Medulla oblongata (tissue), 1 donor: ENCODE measurements around the gene METAP1D.
"Not testable (repeated sequence)": the region's sequence is repeated elsewhere in the genome, so short reads cannot be mapped to it uniquely, and the experiment has no call there.

Experiments used
- DNase-seq: peaks from one replicate; pipeline ENCODE4 v3.0.0-alpha.2; 2015; ENCODE audit errors: extremely low spot score

The METAP1D gene

DNA sequence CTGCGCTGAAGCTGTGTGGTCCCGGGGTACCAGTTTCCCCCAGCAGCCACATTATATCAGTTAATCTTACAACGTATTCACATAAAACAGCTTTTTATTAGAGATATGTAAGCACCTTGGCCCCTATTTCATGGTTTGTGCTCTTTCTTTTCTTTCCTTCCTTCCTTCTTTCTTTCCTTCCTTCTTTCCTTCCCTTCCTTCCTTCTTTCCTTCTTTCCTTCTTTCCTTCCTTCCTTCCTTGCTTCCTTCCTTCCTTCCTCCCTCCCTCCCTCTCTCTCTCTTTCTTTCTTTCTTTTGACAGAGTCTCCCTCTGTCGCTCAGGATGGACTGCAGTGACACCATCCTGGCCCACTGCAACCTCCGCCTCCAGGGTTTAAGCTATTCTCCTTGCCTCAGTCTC is 3.7 kb upstream of the METAP1D start:
- DNase-seq, result no peak

DNA sequence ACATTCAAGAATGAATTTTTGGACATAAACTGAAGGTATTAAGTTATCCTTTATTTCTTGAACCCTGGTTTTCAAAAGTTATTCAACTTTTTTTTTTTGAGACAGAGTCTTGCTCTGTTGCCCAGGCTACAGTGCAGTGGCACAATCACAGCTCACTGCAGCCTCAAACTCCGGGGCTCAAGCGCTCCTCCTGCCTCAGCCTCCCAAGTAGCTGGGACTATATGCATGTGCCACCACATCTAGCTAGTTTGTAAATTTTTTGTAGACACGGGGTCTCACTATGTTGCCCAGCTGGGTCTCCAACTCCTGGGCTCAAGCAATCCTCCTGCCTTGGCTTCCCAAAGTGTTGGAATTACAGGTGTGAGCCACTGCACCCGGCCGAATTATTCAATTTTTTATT is 2.7 kb upstream of the METAP1D start:
- not testable (repeated sequence) for DNase-seq

DNA sequence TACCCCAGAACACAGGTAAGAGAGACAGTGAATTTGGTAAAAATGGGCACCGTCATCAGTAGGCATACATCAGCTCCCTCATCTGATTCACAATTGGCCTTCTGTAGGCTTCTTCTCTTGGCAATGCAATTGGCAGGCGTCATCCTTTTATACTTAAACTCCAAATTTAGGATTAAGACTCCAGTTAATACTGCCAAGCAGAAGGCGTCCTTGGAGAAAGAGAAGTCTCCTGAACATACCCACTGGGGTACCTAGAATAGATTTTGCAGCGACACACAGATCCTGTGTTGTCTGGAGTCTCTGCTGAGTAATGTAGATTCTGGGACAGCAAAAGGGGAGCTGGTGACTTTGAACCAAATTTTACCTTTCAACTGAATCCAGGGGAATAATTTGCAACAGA is 592 bp upstream of the METAP1D start:
- DNase-seq, result peak; percentile 20

DNA sequence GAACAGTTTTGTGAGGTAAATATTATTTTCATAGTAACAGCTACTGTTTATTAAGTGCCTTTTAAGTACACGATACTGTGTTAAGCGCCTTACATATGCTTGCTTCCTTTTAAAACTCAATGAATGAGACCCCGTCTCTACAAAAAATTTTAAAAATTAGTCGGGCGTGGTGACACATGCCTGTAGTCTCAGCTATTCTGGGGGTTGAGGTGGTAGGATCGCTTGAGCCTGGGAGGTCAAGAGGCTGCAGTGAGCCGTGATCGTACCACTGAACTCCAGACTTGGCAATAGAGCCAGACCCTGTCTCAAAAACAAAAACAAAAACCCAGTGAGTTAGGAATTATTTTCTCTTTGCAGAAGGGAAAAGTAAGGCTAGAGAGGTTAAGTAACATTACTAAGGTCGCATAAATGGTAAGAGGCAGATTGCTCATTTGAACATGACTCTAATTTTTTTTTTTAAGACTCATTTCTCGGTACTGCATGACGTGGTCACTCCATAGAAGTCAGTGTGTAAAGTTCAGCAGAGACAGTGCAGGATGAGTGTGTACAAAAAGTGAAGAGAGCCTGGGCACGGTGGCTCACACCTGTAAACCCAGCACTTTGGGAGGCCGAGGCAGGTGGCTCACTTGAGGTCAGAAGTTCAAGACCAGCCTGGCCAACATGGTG is 1.1 kb downstream of the METAP1D start:
- no peak for DNase-seq

DNA sequence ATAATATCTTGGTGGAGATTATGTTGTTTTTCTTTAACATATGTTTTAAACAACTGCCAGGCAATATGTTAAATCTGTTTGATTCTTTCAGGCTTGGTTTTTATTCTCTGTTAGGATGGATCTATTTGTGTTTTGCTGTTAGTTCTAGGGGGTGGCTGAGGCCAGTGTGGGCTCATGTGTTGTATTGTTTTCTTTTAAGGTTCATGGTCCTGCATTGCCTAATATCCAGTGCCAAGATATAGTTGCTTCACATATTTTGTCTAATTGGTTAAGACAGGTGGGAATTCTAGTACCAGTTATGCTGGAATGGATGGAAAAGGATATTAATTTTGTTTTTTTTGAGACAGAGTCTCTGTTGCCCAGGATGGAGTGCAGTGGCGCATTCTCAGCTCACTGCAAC is 7.6 kb downstream of the METAP1D start:
- DNase-seq, result no peak

DNA sequence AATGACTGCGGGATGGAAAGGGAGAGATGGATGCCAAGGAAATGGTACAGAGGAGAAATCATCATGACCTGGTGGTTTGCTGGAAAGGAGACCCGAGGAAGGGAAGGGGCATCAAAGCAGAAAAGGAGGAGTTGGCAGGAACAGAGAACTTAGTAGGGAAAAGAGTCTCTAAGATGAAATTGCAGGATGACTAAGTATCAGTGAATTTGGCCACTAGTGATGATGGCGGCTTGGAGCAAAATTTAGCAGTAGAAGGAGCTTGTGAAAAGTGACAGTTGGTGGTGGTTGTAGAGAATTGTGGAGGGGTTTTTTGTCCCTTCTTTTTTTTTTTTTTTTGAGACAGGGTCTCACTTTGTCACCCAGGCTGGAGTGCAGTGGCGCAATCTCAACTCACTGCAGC is 10.1 kb downstream of the METAP1D start:
- DNase-seq, result no peak

DNA sequence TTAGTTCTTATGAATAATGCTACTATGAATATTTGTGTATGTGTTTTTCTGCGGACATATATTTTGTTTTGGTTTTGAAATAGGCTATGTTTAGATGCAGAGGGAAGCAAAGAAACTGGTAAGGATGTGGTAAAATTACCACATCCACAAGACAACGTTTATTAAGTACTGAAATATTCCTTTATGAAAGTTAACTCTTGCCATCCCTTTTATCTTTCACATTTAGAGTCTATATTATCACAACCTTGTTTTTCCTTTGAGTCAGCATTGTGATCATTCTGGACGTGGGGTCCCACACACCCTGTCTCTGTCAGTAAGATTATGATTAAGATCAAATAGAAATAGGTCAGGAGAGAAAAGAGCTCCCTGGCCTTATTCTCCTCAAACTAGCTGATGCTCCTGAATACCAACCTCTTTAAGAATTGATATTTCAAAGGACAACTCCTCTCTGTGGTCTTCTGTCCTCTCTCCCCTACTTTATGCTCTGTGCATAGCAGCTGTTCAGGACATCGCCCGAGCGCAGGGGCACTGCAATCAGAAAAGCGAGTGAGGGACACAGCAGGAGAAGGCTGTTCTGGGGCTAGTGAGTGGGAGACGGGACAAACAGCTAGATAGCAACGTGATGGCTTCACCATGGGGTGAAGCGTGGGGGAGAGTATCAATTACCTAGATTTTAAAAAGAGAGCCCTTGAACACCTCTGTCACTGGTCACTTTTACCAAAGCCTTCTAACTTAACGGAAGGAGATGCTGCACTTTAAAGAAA is 12.2 kb downstream of the METAP1D start:
- no peak for DNase-seq

DNA sequence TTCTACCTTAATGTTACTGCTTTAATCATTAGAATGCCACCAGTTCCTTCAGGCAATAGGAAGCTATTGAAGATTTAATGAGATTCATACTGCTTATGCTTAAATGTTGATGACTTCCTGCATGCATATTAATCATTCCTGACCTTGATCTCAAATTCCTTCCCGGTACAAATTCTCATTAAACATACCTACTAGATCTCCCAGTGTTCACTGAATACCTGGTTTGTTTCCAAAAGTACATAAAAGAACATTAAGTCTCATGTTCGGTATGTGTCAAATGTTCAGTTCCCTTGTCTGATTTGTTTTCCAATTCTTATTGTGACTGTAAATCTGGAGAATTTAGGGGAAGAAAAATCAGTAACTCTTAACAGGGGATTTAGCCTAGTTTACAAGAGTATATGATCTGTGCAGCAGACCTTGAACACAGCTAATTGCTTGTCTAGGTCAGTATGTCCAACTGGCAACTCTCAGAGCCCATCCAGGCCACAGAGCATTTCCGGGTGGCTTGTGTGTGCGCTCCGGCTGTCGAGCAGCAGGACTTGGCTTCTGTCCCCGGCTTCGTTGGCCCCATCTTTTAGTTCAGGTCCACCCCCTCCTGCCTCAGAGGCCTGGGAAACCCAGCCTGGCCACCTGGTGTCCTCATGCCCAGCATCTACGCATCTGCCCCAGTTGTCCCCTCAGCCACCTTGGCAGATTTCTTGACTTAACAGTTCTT is 13.1 kb downstream of the METAP1D start:
- DNase-seq, result no peak

DNA sequence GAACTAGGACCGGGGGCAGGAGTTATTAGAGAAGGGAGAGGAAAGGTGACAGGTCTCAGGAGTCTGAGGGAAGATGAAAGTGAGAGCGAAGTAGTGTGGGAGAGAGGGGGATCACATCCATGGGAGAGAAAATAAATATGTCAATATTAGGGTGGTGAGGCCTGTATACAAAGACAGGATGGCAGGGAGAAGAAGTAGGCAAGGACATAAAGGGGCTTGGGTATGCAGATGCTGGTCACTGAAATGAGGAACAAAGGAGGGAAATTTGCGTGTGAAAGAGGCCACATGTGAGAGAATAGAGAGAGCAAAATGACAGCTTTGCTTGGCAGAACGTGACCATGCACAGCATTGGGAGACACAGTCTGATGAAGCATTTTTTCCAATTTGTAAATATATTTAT is 13.6 kb downstream of the METAP1D start:
- no peak for DNase-seq

DNA sequence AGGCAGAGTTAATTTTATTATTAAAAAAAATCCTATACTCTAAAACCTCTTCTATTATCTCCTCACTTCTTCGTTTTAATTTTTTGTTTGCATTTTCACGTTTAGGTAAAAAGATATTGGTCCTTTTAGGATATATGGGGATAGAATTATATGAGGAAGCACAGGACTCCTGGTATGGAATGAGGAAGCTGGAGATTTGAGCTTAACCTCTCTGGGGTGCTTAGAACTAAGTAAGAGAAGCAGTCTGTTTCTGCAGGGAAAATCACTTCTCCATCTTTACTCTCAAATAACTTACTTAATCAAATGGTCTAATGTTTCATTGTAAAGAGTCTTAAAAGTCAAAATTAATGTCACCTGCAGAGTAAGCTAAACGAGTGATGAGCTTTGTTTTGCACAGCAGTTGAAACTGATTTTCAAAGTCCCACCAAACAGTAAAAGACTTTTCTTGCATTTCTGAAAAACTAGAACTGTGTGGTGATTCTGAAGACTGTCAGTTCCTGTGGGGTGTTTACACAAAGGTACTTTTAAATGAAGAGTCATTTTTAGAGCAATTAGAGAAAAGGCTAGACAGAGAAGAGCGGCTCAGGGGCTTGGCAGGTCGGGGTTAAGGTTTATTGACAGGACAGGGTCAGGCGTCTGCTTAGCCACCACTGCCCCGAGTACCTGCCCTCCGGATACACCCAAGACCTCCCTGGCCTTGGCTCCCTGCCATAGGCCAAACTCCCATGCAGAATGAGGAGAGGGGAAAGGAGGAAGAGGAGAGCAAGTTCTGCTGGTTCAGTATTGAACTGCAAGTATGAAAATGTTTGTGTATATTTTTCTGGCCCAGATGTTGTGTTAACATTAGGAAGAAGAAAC is 21.6 kb downstream of the METAP1D start:
- DNase-seq, result no peak

DNA sequence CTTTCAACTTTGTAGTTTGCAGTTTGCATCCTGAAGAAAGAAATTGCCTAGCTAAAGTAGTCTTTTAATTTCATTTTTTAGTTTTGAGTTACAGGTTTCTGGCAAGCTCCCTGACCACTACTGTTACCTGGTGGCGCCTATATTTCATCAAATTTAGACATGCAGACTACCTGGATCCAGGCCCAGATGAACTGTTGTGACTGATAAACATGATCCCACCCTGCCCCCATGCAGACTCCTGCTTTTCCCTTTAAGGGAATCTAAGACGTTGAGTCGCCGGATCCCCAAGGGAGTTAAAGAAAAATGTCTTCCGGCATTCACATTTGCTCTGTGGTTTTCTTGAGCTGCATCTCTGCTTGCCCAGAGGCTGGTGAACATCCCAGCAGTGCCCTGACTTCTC is 22.2 kb downstream of the METAP1D start:
- no peak for DNase-seq

DNA sequence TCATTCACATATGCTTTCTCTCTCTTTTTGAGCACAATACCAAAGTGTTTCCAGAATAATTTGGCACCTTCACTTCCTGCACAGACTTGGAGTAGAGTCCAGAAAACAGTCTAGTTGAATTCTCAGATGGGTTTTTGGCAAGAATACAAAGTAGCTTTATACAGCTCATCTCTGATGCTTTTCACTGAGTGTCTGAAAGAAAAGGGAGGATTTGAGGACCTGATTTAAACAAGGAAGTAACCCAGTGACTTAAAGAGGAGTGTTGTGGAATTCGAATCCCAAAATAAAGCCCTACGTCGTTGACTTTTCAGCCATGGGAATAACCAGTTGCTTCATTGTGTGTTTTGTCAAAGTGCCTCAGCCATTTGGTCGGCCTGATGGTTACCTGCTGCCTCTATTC is 31.8 kb downstream of the METAP1D start:
- DNase-seq, result peak; percentile 4

DNA sequence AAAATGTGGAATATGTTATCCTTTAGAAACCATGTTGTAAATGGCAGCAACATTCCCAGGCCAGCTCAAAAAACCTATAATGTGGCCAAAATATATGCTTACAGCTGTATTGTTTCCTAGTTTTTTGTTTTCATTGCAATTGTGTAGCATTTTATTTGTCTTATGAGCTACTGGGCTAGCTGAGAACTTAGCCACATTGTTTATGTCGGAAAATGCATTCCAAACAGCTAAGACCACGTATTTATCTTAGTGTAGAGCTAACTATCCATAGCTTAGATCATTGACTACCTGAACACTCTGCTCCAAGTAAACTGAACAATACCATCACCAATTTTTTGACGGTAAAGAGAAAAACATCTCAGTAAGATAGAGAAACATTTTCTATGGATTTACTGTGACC is 38.4 kb downstream of the METAP1D start:
- DNase-seq, result no peak

DNA sequence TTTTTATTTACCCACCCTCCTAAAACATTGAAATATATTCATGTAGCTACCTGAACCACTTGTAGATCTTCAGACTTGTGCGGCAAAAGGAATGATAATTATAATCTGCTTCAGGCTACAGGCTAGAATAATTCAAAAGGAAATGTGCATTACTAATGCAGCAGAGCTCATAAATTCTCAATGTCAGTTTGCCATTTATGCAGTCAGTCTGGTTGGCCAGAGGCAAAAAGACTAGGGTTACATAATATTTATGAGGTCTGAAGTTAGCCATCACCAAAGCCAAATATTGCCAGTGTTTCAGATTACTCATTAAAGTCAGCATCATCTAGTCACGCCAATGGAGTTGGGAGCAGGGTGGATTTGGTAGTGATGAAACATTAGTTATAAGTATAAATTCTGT is 38.9 kb downstream of the METAP1D start:
- DNase-seq, result no peak

DNA sequence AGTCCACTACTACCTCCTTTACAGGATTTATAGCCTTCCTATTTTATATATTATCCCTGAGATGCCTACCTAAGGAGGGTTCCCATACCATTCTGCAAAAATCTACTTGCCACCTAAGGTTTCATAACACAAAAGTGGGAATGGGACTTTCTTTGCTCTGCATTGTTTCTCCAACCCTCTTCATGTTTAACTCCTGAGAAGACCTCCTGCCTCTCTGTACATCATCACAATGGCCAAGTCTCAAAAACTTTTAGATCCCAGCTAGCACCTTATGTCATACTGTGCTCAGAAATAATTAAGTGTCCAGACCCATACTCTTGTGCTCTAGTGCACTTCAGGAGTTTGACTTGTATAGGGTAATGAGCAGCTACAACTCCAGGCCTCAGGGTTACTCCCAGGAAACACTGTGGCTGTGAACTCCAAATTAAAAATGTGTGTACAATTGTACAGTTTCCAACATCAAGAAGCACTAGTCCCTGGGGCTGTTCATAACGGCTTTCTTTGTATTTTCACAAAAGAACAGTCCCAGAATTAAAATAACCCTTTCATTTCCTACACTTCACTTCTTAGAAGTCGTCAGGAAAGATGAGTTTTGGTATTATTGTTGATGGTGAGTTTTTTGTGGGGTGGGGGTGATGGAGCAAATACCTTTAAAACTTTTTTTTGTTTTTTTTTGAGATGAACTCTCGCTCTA is 39.4 kb downstream of the METAP1D start:
- DNase-seq, result no peak

DNA sequence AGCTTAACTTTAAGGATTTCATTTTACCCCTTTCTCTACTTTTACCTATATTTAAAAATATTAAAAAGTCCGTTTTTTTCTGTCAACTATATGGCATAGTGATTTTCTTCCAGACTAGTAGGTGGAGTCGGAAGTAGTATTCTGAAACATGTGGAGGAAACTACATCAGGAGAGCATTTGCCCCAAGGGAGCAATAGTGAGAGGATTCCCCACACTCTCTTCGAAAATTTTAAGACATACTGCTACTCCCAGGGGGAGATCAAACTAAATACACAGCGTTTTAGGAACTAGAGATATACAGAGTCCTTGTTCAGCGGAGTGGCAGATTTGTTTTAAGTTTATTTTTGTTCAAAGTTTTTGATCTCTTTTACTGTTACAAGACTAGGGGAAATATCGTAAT is 40.6 kb downstream of the METAP1D start:
- DNase-seq, result no peak

DNA sequence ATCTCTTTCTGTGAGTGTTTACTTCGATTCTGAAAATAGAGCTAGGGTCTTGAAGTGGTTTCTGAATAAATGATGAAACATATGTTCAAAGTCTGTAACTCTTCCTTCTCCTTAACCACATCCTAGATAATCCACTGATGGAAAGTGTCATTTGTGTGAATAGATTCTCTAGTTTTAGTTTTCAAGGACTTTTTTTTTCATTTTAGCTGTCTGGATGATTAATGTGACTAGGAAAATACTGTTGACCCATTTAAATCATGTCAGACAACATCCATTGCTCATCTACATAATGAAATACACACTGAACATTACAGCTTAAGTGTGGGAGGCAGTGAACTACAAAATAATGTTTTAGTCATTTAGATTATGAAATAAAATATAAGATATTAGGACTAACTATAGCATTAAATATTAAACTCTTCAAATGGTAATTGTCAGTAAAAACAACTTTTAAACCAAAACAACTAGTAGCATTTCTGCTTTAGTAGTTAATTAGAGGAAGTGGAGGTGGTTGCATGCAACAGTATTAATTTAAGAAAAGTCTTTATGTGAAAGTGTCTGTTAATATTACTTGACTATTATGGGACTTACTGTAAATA is 46.4 kb downstream of the METAP1D start:
- DNase-seq, result no peak

DNA sequence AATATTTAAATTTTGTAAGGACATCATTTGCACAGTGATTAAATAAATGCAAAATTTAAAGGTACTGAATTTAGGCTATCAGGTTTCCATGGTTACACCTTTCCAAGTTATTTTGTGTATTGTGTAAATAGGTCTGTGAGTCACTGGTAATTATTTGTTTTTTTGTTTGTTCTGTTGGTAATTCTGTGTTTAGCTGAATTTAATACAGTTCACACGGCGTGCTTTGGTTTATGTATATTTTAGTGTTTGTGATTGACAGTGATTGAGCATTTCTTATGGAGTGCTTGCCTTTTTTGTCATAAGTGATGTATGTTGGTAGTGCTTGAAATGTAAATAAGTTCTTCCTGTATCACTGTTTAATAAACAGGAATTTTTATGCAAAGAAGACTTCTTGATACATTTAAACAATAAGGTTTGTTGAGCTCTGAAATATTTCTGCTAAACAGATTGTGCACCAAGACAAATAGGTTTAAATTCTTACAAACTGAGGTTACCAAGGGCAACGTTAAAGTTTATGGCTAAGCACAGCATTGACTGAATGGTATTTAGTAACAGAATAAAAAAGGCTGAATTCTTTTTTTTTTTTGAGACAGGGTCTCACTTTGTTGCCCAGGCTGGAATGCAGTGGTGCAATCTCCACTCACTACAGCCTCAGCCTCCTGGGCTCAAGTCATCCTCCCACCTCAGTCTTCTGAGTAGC is 47.3 kb downstream of the METAP1D start:
- no peak for DNase-seq

DNA sequence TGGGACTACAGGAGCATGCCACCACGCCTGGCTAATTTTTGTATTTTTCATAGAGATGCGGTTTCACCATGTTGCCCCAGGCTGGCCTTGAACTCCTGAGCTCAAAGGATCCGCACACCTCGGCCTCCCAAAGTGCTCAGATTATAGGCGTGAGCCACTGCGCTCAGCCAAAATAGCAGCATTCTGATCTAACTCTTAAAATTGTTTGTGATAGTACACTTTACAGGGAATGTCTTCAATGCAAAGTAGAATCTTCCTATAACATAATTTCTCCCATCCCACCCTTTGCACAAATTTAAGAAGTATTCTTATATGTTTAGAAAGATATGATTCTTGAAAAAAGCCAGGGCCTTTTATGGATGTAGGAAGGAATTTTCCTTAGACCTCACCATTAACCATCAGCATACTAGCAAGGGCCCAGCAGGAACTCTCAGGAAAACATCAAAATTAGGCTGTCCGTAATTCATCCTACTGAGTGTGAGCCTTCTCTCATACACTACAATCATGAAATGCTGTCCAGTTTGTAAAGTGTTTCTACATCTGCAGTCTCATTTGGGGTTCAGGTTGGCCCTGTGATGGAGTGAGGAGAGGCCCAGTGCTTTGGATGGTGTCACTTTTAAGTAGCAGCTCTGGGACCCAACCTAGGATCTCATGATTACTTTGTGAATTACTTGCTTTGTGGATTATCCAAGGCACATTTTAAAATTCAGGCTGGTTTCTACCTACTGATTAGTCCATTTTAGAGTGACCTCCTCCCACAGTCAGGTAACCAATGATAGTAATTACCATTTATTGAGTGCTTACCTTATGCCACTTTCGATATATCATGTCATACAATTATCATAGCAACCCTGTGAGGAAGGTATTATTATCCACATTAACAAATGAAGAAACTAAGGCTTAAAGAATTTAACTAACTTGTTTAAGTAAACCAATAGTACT is 48.1 kb downstream of the METAP1D start:
- DNase-seq, result no peak
